B cell (primary cell): ENCODE data around the gene CLIP1. TPM values are rescaled to one million over a fixed set of nuclear protein-coding genes. Genes with fewer than 3 reads are reported as not detected.

Experiments used
- ATAC-seq: fragments of 200-7000 bp; cut with Tn5 transposase; one replicate; pipeline ENCODE4 v1.10.0; 2021; ENCODE audit warnings: low read depth, mild to moderate bottlenecking, moderate number of reproducible peaks, moderate library complexity
- CTCF ChIA-PET: fragments of 350-600 bp; sonication (Branson Sonifier 250); formaldehyde crosslinking; loops from one replicate; lab custom pipeline; 2021; ENCODE audit warnings: antibody characterized with exemption, inconsistent platforms; lab: Charles Lee
- POLR2A ChIA-PET: fragments of 350-600 bp; sonication (Branson Sonifier 250); formaldehyde crosslinking; loops from one replicate; lab custom pipeline; 2021; ENCODE audit warnings: antibody characterized with exemption; lab: Charles Lee
- DNase-seq: peaks from one replicate; pipeline ENCODE4 v3.0.0; 2013
- H2AFZ ChIP-seq: 2 replicates; pipeline ENCODE4 v1.6.1; 2012; ENCODE audit warnings: mild to moderate bottlenecking, low read depth, low read length; ENCODE audit not compliant: insufficient read depth, poor library complexity, severe bottlenecking
- H3K27ac ChIP-seq, 2 donors: 1 replicate in 1 of 2; 2 replicates in 1 of 2; pipeline ENCODE4 v1.5.1; 2012 to 2013; ENCODE audit warnings: low read length in 2 of 2, mild to moderate bottlenecking in 2 of 2, moderate library complexity in 1 of 2
- H3K27me3 ChIP-seq, 4 experiments: fragments of 200-600 bp in 1 of 4; sonication (generic) in 1 of 4; replicated peaks in 1 of 4; 1 replicate in 2 of 4; 2 replicates in 2 of 4; pipeline versions ENCODE4 v1.6.1 to v1.7.0; 2013 to 2016; ENCODE audit warnings: low read length in 3 of 4, mild to moderate bottlenecking in 2 of 4, mixed read lengths in 1 of 4, moderate library complexity in 1 of 4; ENCODE audit not compliant: insufficient read depth in 4 of 4, control insufficient read depth in 3 of 4; ENCODE audit errors: control extremely low read depth in 1 of 4
- H3K36me3 ChIP-seq, 2 experiments: replicated peaks in 1 of 2; 1 replicate in 1 of 2; 2 replicates in 1 of 2; pipeline versions ENCODE4 v1.6.1 to v1.7.1; 2013; ENCODE audit warnings: low read length in 1 of 2; ENCODE audit not compliant: insufficient read depth in 2 of 2, control insufficient read depth in 1 of 2; ENCODE audit errors: control extremely low read depth in 1 of 2, extremely low read depth in 1 of 2
- H3K4me1 ChIP-seq, 2 donors: fragments of 200-600 bp in 1 of 2; sonication (generic) in 1 of 2; 1 replicate in 1 of 2; 2 replicates in 1 of 2; pipeline versions ENCODE4 v1.5.1 to v1.6.1; 2013 to 2017; ENCODE audit warnings: low read length in 2 of 2; ENCODE audit not compliant: control insufficient read depth in 2 of 2, insufficient read depth in 2 of 2
- H3K4me2 ChIP-seq: replicated peaks from 2 replicates; pipeline ENCODE3; 2012; ENCODE audit warnings: mild to moderate bottlenecking, low read depth, low read length; ENCODE audit not compliant: poor library complexity, severe bottlenecking
- H3K4me3 ChIP-seq, 5 experiments: fragments of 200-600 bp in 1 of 5; sonication (generic) in 1 of 5; 1 replicate in 3 of 5; 2 replicates in 2 of 5; pipeline versions ENCODE4 v1.5.1 to v1.7.0; 2011 to 2016; ENCODE audit warnings: low read length in 4 of 5, mild to moderate bottlenecking in 4 of 5, low read depth in 2 of 5, control low read depth in 1 of 5, moderate library complexity in 1 of 5; ENCODE audit not compliant: insufficient read depth in 1 of 5; ENCODE audit errors: control extremely low read depth in 1 of 5, extremely low read depth in 1 of 5
- H3K79me2 ChIP-seq: fragments of 200-600 bp; sonication (generic); one replicate; pipeline ENCODE4 v1.6.0; 2016; ENCODE audit warnings: low read length; ENCODE audit not compliant: control insufficient read depth, insufficient read depth
- H3K9ac ChIP-seq: fragments of 200-600 bp; sonication (generic); 2 replicates; pipeline ENCODE4 v1.6.1; 2017; ENCODE audit warnings: mild to moderate bottlenecking, low read length, moderate library complexity
- H3K9me3 ChIP-seq, 3 donors: one replicate each; pipeline versions ENCODE4 v1.6.1 to v1.7.1; 2013; ENCODE audit warnings: low read length in 2 of 3; ENCODE audit not compliant: control insufficient read depth in 2 of 3, insufficient read depth in 1 of 3; ENCODE audit errors: control extremely low read depth in 1 of 3
- H4K20me1 ChIP-seq: 2 replicates; pipeline ENCODE4 v1.6.0; 2012; ENCODE audit warnings: mild to moderate bottlenecking, low read length; ENCODE audit not compliant: insufficient read depth, control insufficient read depth, poor library complexity, severe bottlenecking
- H3K27ac Mint-ChIP-seq: one replicate; pipeline ENCODE4 v1.8.0; 2021; ENCODE audit warnings: mixed read lengths
- H3K27me3 Mint-ChIP-seq: one replicate; pipeline ENCODE4 v1.8.0; 2021; ENCODE audit warnings: mixed read lengths
- H3K4me1 Mint-ChIP-seq: one replicate; pipeline ENCODE4 v1.8.0; 2021; ENCODE audit warnings: mixed read lengths
- H3K4me3 Mint-ChIP-seq: one replicate; pipeline ENCODE4 v1.8.0; 2021; ENCODE audit warnings: mixed read lengths
- H3K9me3 Mint-ChIP-seq: one replicate; pipeline ENCODE4 v1.8.0; 2022; ENCODE audit warnings: mixed read lengths; ENCODE audit not compliant: insufficient read depth
- EZH2 ChIP-seq: IDR thresholded peaks from 2 replicates; pipeline ENCODE4 v1.6.1; 2012; ENCODE audit warnings: borderline replicate concordance, low read depth, mild to moderate bottlenecking, moderate library complexity, low read length; ENCODE audit not compliant: insufficient read depth, poor library complexity, severe bottlenecking
- WGBS: methylation state at CpG from one replicate; pipeline ENCODE4 v1.1.5; 2013; ENCODE audit warnings: missing lambda C conversion rate; ENCODE audit not compliant: insufficient coverage; 5-methylcytosine and 5-hydroxymethylcytosine counted together
- intact Hi-C: fragments of 100-400 bp; cut with micrococcal nuclease; formaldehyde crosslinking; loops from one replicate; pipeline ENCODE4 v1.10.0; 2022
- polyA plus RNA-seq: library from polyadenylated mRNA; depleted of rRNA; stranded (reverse); fragments of >200 nt; gene quantifications from 2 replicates; pipeline ENCODE4 v1.2.3, GENCODE V29; 2012
- total RNA-seq, 2 donors: library from RNA; stranded (reverse); fragments of 120-200 nt in 1 of 2; gene quantifications; 1 replicate in 1 of 2; 2 replicates in 1 of 2; pipeline versions ENCODE4 v1.2.3 to v1.2.4, GENCODE V29; 2013 to 2022
- TF ChIP-seq, protein P1 (sequence below): fragments of 200-600 bp; IDR thresholded peaks from one replicate; pipeline ENCODE4 v1.8.0; 2022; ENCODE audit warnings: antibody characterized with exemption, mild to moderate bottlenecking

Gene CLIP1
- total and polyA plus RNA-seq, 2 donors (not counting 1 experiment from before 2014, with no cell fraction given) = 17.0 to 64.9 TPM

DNA sequence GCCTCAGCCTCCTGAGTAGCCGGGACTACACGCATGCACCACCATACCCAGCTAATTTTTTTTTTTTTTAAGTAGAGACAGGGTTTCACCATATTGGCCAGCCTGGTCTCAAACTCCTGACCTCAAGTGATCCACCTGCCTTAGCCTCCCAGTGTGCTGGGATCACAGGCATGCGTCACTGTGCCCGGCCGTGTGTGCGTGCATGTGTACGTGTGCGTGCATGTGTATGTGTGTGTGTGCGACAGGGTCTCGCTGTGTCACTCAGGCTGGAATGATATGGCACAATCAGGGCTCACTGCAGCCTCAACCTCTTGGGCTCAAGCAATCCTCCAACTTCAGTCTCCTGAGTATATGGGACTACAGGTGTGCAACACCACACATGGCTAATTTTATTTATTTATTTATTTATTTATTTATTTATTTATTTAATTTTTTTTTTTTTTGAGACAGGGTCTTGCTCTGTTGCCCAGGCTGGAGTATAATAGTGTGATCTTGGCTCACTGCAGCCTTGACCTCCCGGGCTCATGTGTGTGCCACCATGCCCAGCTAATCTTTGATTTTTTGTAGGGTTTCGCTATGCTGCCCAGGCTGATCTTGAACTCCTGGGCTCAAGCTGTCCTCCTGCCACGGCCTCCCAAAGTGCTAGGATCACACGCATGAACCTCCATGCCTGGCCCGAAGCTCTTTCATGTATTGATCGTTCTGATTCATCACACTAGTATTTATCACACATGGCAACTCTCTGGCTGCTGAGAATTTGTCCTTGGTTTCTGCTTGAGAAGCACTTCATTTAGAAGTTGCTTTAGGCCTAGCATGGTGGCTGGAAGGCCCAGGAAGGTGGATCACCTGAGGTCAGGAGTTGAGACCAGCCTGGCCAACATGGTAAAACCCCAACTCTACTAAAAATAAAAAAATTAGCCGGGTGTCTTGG lies 35.9 kb upstream of the CLIP1 start:
- H3K36me3 ChIP-seq = no peaks in the 10 kb centered on the region
- Mint-ChIP-seq H3K4me3 (no peak overlapping the region), H3K27me3 (no peaks in the 10 kb centered on the region), H3K27ac (no peak overlapping the region), H3K4me1 (peaks cover 8% of the 10 kb centered on the region), H3K9me3 (no peaks in the 10 kb centered on the region)
- DNase-seq = no peak
- no peaks in the 10 kb centered on the region for H3K27me3 ChIP-seq
- no peaks in the 10 kb centered on the region for H4K20me1 ChIP-seq
- H2AFZ ChIP-seq = no peak overlapping the region
- no peak overlapping the region for H3K27ac ChIP-seq
- H3K4me2 ChIP-seq = no peak overlapping the region
- ChIA-PET CTCF (interaction anchor here (0.6 to 2.1 kb wide), 3 partner anchors 13 to 59 kb away, joined by 3 to 6 read pairs (median 4); no protein-coding TSS in a partner anchor), POLR2A (interaction anchor here (0.5 to 0.7 kb wide), 4 partner anchors 31 to 442 kb away, joined by 3 to 9 read pairs (median 4); no protein-coding TSS in a partner anchor)
- no peaks in the 10 kb centered on the region for H3K79me2 ChIP-seq
- H3K4me1 ChIP-seq = peaks cover 8 to 9% of the 10 kb centered on the region in 2 donors
- no peak for ATAC-seq
- 100% methylated on average over 7 of the region's 17 CpGs for WGBS
- H3K9me3 ChIP-seq = no peaks in the 10 kb centered on the region
- no peak overlapping the region for H3K9ac ChIP-seq
- H3K4me3 ChIP-seq = no peak overlapping the region
- TF ChIP-seq, protein P1, sequence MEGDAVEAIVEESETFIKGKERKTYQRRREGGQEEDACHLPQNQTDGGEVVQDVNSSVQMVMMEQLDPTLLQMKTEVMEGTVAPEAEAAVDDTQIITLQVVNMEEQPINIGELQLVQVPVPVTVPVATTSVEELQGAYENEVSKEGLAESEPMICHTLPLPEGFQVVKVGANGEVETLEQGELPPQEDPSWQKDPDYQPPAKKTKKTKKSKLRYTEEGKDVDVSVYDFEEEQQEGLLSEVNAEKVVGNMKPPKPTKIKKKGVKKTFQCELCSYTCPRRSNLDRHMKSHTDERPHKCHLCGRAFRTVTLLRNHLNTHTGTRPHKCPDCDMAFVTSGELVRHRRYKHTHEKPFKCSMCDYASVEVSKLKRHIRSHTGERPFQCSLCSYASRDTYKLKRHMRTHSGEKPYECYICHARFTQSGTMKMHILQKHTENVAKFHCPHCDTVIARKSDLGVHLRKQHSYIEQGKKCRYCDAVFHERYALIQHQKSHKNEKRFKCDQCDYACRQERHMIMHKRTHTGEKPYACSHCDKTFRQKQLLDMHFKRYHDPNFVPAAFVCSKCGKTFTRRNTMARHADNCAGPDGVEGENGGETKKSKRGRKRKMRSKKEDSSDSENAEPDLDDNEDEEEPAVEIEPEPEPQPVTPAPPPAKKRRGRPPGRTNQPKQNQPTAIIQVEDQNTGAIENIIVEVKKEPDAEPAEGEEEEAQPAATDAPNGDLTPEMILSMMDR = no peak
- TF ChIP-seq EZH2 = no peak
- intact Hi-C loops = no loop called here

DNA sequence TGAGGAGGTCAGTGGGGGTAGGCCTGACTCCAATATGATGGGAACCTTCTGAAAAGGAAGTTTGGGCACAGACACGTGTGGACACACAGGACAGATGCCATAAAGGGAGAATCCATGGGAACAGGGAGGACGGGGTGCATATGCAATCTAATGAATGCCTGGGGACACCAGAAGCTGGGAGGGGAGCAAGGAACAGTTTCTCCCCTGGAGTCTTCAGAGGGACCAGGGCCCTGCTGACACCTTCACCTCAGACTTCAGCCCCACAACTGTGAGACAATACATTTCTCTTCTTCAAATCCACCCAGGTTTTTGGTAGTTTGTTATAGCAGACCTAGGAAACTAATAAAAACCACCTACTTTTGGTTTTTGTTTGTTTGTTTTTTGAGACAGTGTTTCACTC lies 35.2 kb upstream of the CLIP1 start:
- H3K9me3 ChIP-seq = no peaks in the 10 kb centered on the region
- no peak overlapping the region for H2AFZ ChIP-seq
- H3K4me1 ChIP-seq = peaks cover 15 to 16% of the 10 kb centered on the region in 2 donors
- ChIA-PET POLR2A (no interaction called here), CTCF (interaction anchor here (1.5 kb wide), 1 partner anchor 13 kb away, joined by 4 read pairs; no protein-coding TSS in a partner anchor)
- TF ChIP-seq, protein P1 = no peak
- TF ChIP-seq EZH2 = no peak
- H3K4me2 ChIP-seq = no peak overlapping the region
- no peak for DNase-seq
- Mint-ChIP-seq H3K27ac (no peak overlapping the region), H3K4me1 (peaks cover 16% of the 10 kb centered on the region), H3K4me3 (no peak overlapping the region), H3K9me3 (no peaks in the 10 kb centered on the region), H3K27me3 (no peaks in the 10 kb centered on the region)
- intact Hi-C loops = no loop called here
- 71% methylated on average over 1 of the region's 2 CpGs for WGBS
- H3K9ac ChIP-seq = no peak overlapping the region
- no peak for ATAC-seq
- no peaks in the 10 kb centered on the region for H3K79me2 ChIP-seq
- no peaks in the 10 kb centered on the region for H3K27me3 ChIP-seq
- no peak overlapping the region for H3K27ac ChIP-seq
- no peak overlapping the region for H3K4me3 ChIP-seq
- H3K36me3 ChIP-seq = no peaks in the 10 kb centered on the region
- no peaks in the 10 kb centered on the region for H4K20me1 ChIP-seq
